ENCODE measurements around the gene ZNF573.

Gene ZNF573

DNA sequence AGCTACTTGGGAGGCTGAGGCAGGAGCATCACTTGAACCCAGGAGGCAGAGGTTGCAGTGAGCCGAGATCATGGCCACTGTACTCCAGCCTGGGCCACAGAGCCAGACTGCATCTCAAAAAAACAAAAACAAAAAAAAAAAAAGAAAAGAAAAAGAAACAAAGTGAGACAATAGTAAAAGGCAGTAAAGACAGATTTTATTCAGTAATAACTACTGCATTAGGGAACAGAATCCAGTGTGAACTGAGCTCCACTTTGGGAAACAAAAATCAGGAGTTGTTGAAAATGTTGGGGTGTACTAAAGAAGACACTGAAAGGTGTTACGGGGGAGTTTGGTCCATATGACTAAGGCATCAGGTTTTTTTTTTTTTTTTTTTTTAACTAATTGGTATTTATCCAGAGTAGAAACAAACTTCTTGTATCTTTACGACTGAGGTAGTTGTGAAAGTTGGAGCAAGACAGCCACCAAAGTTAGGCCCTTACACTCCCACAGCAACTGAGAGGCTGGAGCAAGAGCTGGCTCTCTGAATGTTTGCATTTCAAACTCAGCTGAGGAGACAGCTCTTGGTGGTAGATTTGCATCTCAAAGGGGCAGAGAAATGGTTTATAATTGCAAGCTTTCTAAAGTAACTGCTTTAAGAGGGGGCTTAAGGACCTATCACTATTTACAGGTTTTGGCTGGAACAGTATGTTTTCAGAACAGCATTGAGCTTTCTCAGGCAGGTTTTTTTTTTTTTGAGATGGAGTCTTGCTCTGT, 84.1 kb downstream of the ZNF573 start:
- DNase-seq (ENCODE audit: low read depth): no peak

DNA sequence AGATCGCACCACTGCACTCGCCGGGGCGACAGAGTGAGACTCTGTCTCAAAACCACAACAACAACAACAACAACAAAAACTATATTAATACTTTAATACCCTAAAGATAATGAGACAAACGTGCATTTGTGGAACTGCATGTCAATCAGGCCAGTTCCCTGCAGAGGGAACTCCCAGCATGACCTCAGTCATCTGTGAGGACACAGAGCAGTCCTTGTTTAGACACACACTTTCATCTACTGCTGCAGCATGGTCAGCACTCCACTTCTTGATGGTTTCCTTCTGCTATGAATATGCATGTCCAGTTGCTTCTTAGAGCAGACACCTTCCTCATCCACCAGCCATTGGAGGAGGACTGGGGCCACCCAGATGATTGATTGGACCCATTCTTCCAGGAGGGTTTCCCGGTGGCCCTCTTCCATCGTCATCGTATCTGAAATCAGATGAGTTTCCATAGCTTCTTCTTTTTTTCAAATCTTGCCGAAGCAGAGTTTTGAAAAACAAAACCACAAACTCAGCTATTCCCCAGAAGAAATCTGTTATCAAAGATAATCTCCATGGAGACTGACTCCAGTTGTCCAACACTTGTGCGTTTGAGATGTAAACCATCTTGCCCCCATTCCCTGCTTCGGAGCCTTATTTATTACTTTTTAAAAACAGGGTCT, 86.3 kb downstream of the ZNF573 start:
- no peak for DNase-seq (ENCODE audit: low read depth)

- DNase-seq (ENCODE audit: low read depth): peak; percentile 47
Observed at GRCh38 chr19:37691881-37692504, 87.4 kb downstream of the ZNF573 start.

Data from stimulated activated CD8-positive, alpha-beta memory T cell treated with anti-CD3 and anti-CD28 coated beads, Interleukin-15, amount 100 ng/mL, for 24 hours (primary cell).